Smooth muscle cell (in vitro differentiated cells): Measurements from ENCODE around the gene CYB5D1. TPM values are rescaled to one million over a fixed set of nuclear protein-coding genes. Genes with fewer than 3 reads are reported as not detected.

Source experiments
- DNase-seq: peaks from one replicate; lab custom pipeline; 2025; ENCODE audit not compliant: unreplicated experiment; lab: John Stamatoyannopoulos, UW
- H2AFZ ChIP-seq: fragments of 200-600 bp; sonication (generic); 2 replicates; pipeline ENCODE4 v1.6.0; 2016; ENCODE audit warnings: antibody characterized with exemption, low read depth, mild to moderate bottlenecking
- H3F3A ChIP-seq: fragments of 200-600 bp; sonication (generic); 2 replicates; pipeline ENCODE4 v1.6.0; 2017; ENCODE audit warnings: antibody characterized with exemption, low read depth
- H3K27ac ChIP-seq: fragments of 200-600 bp; sonication (generic); 2 replicates; pipeline ENCODE4 v1.5.1; 2016; ENCODE audit warnings: low read depth, mild to moderate bottlenecking
- H3K27me3 ChIP-seq: fragments of 200-600 bp; sonication (generic); 2 replicates; pipeline ENCODE4 v1.6.1; 2016; ENCODE audit warnings: low read depth, mild to moderate bottlenecking
- H3K36me3 ChIP-seq: fragments of 200-600 bp; sonication (generic); 2 replicates; pipeline ENCODE4 v1.5.1; 2016; ENCODE audit warnings: low read depth
- H3K4me1 ChIP-seq: fragments of 200-600 bp; sonication (generic); 2 replicates; pipeline ENCODE4 v1.5.1; 2016; ENCODE audit warnings: low read depth
- H3K4me2 ChIP-seq: fragments of 200-600 bp; sonication (generic); 2 replicates; pipeline ENCODE4 v1.6.0; 2016; ENCODE audit warnings: mild to moderate bottlenecking
- H3K4me3 ChIP-seq: fragments of 200-600 bp; sonication (generic); 2 replicates; pipeline ENCODE4 v1.5.1; 2016; ENCODE audit warnings: mild to moderate bottlenecking
- H3K79me2 ChIP-seq: fragments of 200-600 bp; sonication (generic); 2 replicates; pipeline ENCODE4 v1.6.0; 2016; ENCODE audit warnings: low read depth, mild to moderate bottlenecking
- H3K9ac ChIP-seq: fragments of 200-600 bp; sonication (generic); 2 replicates; pipeline ENCODE4 v1.6.0; 2016; ENCODE audit warnings: low read depth
- H3K9me3 ChIP-seq: fragments of 200-600 bp; sonication (generic); replicated peaks from 2 replicates; pipeline ENCODE4 v1.5.1; 2016; ENCODE audit warnings: low read depth
- H4K20me1 ChIP-seq: fragments of 200-600 bp; sonication (generic); 2 replicates; pipeline ENCODE4 v1.6.0; 2016; ENCODE audit warnings: low read depth
- CTCF ChIP-seq: fragments of 200-600 bp; sonication (generic); IDR thresholded peaks from 2 replicates; pipeline ENCODE4 v1.5.1; 2017; ENCODE audit warnings: borderline replicate concordance, mild to moderate bottlenecking, antibody characterized with exemption; ENCODE audit not compliant: insufficient read depth, poor library complexity, severe bottlenecking
- WGBS: methylation state at CpG from one replicate; pipeline ENCODE4 v1.1.7; 2016; ENCODE audit warnings: low lambda C conversion rate; 5-methylcytosine and 5-hydroxymethylcytosine counted together
- polyA plus RNA-seq: library from polyadenylated mRNA; unstranded; fragments of >200 nt; fragmentation: Nextera tagmentation; extraction: Ambion mirVana; gene quantifications from 2 replicates; pipeline ENCODE4 v1.2.1, GENCODE V29; 2016
- total RNA-seq: library from RNA; depleted of rRNA; stranded (reverse); fragments of >200 nt; gene quantifications from 2 replicates; pipeline ENCODE4 v1.2.3, GENCODE V29; 2014

Gene CYB5D1
- total and polyA plus RNA-seq, 2 experiments from 2014 or later: 6.6 to 9.3 TPM

- Histone ChIP-seq H2AFZ (no peak overlapping the region), H3F3A (peaks cover 19% of the 10 kb centered on the region), H3K36me3 (no peaks in the 10 kb centered on the region), H3K9ac (no peak overlapping the region), H3K9me3 (no peaks in the 10 kb centered on the region), H3K4me1 (peaks cover 16% of the 10 kb centered on the region), H3K27ac (no peak overlapping the region), H3K79me2 (peaks cover 64% of the 10 kb centered on the region), H3K4me3 (no peak overlapping the region), H4K20me1 (peaks cover 97% of the 10 kb centered on the region), H3K27me3 (no peaks in the 10 kb centered on the region), H3K4me2 (no peak overlapping the region)
- 96% methylated on average over 35 of the region's 35 CpGs for WGBS
- DNase-seq: no peak
- TF ChIP-seq CTCF: no peak
Observed at GRCh38 chr17:7849130-7849750, 8.6 kb upstream of the CYB5D1 start.

GRCh38 chr17:7849751-7850504 lies 7.9 kb upstream of the CYB5D1 start:
- Histone ChIP-seq H3F3A (peaks cover 25% of the 10 kb centered on the region), H3K27me3 (no peaks in the 10 kb centered on the region), H3K4me1 (peaks cover 21% of the 10 kb centered on the region), H2AFZ (no peak overlapping the region), H3K4me3 (no peak overlapping the region), H3K27ac (no peak overlapping the region), H3K4me2 (no peak overlapping the region), H3K79me2 (peaks cover 58% of the 10 kb centered on the region), H3K9me3 (no peaks in the 10 kb centered on the region), H3K9ac (no peak overlapping the region), H4K20me1 (peaks cover 98% of the 10 kb centered on the region), H3K36me3 (no peaks in the 10 kb centered on the region)
- 95% methylated on average over 12 of the region's 12 CpGs for WGBS
- DNase-seq: no peak
- TF ChIP-seq CTCF: no peak

GRCh38 chr17:7850701-7851437 lies 6.9 kb upstream of the CYB5D1 start:
- H4K20me1 ChIP-seq: peaks cover 98% of the 10 kb centered on the region
- peaks cover 33% of the 10 kb centered on the region for H3F3A ChIP-seq
- H3K27ac ChIP-seq: no peak overlapping the region
- no peaks in the 10 kb centered on the region for H3K27me3 ChIP-seq
- no peak overlapping the region for H3K9ac ChIP-seq
- H3K4me3 ChIP-seq: no peak overlapping the region
- H3K36me3 ChIP-seq: no peaks in the 10 kb centered on the region
- no peak for TF ChIP-seq CTCF
- H3K4me2 ChIP-seq: no peak overlapping the region
- no peak for DNase-seq
- H3K79me2 ChIP-seq: peaks cover 48% of the 10 kb centered on the region
- no peak overlapping the region for H2AFZ ChIP-seq
- peaks cover 25% of the 10 kb centered on the region for H3K4me1 ChIP-seq
- WGBS: 96% methylated on average over 17 of the region's 17 CpGs
- H3K9me3 ChIP-seq: no peaks in the 10 kb centered on the region
